Uterus (tissue), 4 donors: ENCODE measurements around the gene ITPR3. TPM values are rescaled to one million over a fixed set of nuclear protein-coding genes. Genes with fewer than 3 reads are reported as not detected.

Experiments
- DNase-seq, 2 donors: peaks; one replicate each; pipeline ENCODE4 v3.0.0-alpha.2; 2019 to 2020
- H3K27ac ChIP-seq, 2 donors: fragments of 200-600 bp; sonication (generic); 1 replicate in 1 of 2; 2 replicates in 1 of 2; pipeline ENCODE4 v1.5.1; 2016 to 2018
- H3K27me3 ChIP-seq, 2 donors: fragments of 200-600 bp; sonication (generic); one replicate each; pipeline ENCODE4 v1.5.1; 2018 to 2019; ENCODE audit warnings: control low read depth in 1 of 2
- H3K36me3 ChIP-seq, 2 donors: fragments of 200-600 bp; sonication (generic); one replicate each; pipeline ENCODE4 v1.5.1; 2019; ENCODE audit warnings: control low read depth in 1 of 2
- H3K4me1 ChIP-seq, 2 donors: fragments of 200-600 bp; sonication (generic); one replicate each; pipeline ENCODE4 v1.5.1; 2018 to 2019; ENCODE audit warnings: control low read depth in 1 of 2
- H3K4me3 ChIP-seq, 2 donors: fragments of 200-600 bp; sonication (generic); 1 replicate in 1 of 2; 2 replicates in 1 of 2; pipeline ENCODE4 v1.5.1; 2018 to 2019; ENCODE audit warnings: mild to moderate bottlenecking in 1 of 2
- H3K9me3 ChIP-seq, 2 donors: fragments of 200-600 bp; sonication (generic); one replicate each; pipeline ENCODE4 v1.5.1; 2019; ENCODE audit warnings: control low read depth in 1 of 2
- POLR2A ChIP-seq, 2 donors: fragments of 450-650 bp; IDR thresholded peaks; one replicate each; pipeline ENCODE4 v1.6.1; 2016; ENCODE audit warnings: antibody characterized with exemption in 2 of 2, mild to moderate bottlenecking in 1 of 2, moderate library complexity in 1 of 2
- intact Hi-C: fragments of 100-400 bp; cut with DNase I; formaldehyde crosslinking; loops from one replicate; pipeline ENCODE4 v1.15.1; 2023; ENCODE audit warnings: low total_unique reads
- total RNA-seq, 4 donors: library from RNA; depleted of rRNA in 3 of 4; stranded (reverse); fragments of >200 nt in 3 of 4; gene quantifications; one replicate each; pipeline versions ENCODE4 v1.1.0 to v1.2.4, GENCODE V29; 2014 to 2023
- TF ChIP-seq, protein P1 (sequence below), 4 experiments: fragments of 200-600 bp in 2 of 4; fragments of 450-650 bp in 2 of 4; sonication (generic) in 2 of 4; IDR thresholded peaks; one replicate each; pipeline ENCODE4 v1.5.1; 2016 to 2019; ENCODE audit warnings: antibody characterized with exemption in 4 of 4, mild to moderate bottlenecking in 2 of 4, moderate library complexity in 1 of 4
- donor health status: DM: yes; HTN: yes; CAD: no.

ITPR3 gene
- total RNA-seq, 4 donors from 2014 or later = 11.2 to 27.6 (median 16.1) TPM

DNA sequence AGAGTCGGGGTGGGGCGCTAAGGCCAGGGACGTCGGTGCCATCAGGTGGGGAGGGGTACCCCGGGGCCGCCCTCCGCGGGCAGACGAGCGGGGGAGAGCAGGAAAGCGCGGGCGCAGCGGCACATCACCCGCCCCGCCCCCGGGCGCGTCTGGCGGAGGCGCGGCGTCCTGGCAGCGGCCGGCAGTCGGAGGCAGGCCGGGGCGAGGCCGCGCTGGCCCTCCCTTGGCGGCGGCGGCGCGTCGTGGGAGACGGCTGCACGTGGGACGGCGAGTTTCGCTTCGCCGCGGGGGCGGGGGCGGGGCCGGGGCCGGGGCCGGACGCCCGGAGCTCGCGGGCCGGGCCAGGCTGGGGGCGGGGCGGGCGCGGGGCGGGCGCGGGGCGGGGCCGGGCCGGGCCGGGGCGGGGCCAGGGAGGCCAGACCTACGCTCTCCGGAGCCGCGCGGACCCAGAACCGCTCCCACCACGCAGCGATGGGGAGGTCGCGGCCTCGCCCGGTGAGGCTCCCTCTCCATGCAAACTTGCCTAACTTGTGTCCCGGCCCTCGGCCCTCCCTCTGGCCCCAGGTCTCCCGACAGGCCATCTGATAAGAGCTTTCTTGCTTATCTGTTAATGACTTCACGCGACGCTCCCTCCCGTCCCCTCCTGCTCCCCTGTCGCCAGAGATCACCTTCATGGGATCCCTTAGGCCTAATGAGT is 12.5 kb downstream of the ITPR3 start:
- intact Hi-C loops = loop anchor here (10.0 kb wide), 1 partner anchor 49 kb away; the partner anchor contains the start of gene BAK1
- peaks cover 5 to 7% of the 10 kb centered on the region in 2 donors for H3K4me1 ChIP-seq
- no peaks in the 10 kb centered on the region for H3K9me3 ChIP-seq
- TF ChIP-seq, protein P1, sequence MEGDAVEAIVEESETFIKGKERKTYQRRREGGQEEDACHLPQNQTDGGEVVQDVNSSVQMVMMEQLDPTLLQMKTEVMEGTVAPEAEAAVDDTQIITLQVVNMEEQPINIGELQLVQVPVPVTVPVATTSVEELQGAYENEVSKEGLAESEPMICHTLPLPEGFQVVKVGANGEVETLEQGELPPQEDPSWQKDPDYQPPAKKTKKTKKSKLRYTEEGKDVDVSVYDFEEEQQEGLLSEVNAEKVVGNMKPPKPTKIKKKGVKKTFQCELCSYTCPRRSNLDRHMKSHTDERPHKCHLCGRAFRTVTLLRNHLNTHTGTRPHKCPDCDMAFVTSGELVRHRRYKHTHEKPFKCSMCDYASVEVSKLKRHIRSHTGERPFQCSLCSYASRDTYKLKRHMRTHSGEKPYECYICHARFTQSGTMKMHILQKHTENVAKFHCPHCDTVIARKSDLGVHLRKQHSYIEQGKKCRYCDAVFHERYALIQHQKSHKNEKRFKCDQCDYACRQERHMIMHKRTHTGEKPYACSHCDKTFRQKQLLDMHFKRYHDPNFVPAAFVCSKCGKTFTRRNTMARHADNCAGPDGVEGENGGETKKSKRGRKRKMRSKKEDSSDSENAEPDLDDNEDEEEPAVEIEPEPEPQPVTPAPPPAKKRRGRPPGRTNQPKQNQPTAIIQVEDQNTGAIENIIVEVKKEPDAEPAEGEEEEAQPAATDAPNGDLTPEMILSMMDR (IDR thresholded peaks at IDR 0.05) = no peak
- TF ChIP-seq POLR2A (IDR thresholded peaks at IDR 0.05) = peak in 1 of 2 donors; percentile 26
- H3K27me3 ChIP-seq = no peaks in the 10 kb centered on the region
- H3K27ac ChIP-seq = peak overlapping the region; percentile 8 to 33
- peak; percentile 58 to 72 for DNase-seq
- H3K4me3 ChIP-seq = peak overlapping the region; percentile 24 to 40
- no peaks in the 10 kb centered on the region for H3K36me3 ChIP-seq

GRCh38 chr6:33634161-33634727 is 13.1 kb downstream of the ITPR3 start:
- H3K36me3 ChIP-seq = no peaks in the 10 kb centered on the region
- no peaks in the 10 kb centered on the region for H3K9me3 ChIP-seq
- H3K27ac ChIP-seq = peak overlapping the region in 1 of 2 donors; percentile 33
- H3K4me3 ChIP-seq = peak overlapping the region; percentile 24 to 38
- no peak for TF ChIP-seq POLR2A (IDR thresholded peaks at IDR 0.05)
- TF ChIP-seq, protein P1 (IDR thresholded peaks at IDR 0.05) = no peak
- DNase-seq = no peak
- no peaks in the 10 kb centered on the region for H3K27me3 ChIP-seq
- intact Hi-C loops = loop anchor here (10.0 kb wide), 1 partner anchor 49 kb away; the partner anchor contains the start of gene BAK1
- peaks cover 5 to 7% of the 10 kb centered on the region in 2 donors for H3K4me1 ChIP-seq

- no peak overlapping the region for H3K4me3 ChIP-seq
- no peaks in the 10 kb centered on the region for H3K27me3 ChIP-seq
- no peak for DNase-seq
- no peak overlapping the region for H3K27ac ChIP-seq
- H3K36me3 ChIP-seq = no peaks in the 10 kb centered on the region
- no peaks in the 10 kb centered on the region for H3K9me3 ChIP-seq
- H3K4me1 ChIP-seq = peaks cover 5 to 7% of the 10 kb centered on the region in 2 donors
- no peak for TF ChIP-seq POLR2A (IDR thresholded peaks at IDR 0.05)
- TF ChIP-seq, protein P1 (IDR thresholded peaks at IDR 0.05) = no peak
- intact Hi-C loops = loop anchor here (10.0 kb wide), 1 partner anchor 50 kb away; the partner anchor contains the start of gene BAK1
Observed at GRCh38 chr6:33634946-33635345, 13.8 kb downstream of the ITPR3 start.

DNA sequence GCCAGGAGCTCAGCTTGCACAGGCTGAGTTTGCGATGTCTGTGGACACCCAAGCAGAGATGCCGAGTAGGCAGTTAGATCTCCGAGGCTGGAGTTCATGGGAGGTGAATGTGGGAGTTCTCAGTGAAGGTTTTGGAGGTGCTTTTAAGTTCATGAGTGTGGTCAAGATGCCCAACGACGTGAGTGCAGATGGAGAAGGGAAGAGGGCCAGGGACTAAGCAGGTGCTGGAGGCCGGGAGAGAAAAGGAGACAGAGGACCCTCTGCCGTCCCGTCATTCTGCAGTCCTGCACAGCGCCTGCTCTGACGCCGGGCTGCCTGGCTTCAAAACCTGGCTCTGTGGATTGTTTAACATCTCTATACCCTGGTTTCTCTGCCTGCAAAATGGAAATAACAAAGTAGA is 15.5 kb downstream of the ITPR3 start:
- DNase-seq = no peak
- Histone ChIP-seq H3K27ac (no peak overlapping the region), H3K27me3 (no peaks in the 10 kb centered on the region), H3K36me3 (no peaks in the 10 kb centered on the region), H3K4me3 (no peak overlapping the region), H3K4me1 (peaks cover 5 to 7% of the 10 kb centered on the region in 2 donors), H3K9me3 (no peaks in the 10 kb centered on the region)
- no peak for TF ChIP-seq POLR2A (IDR thresholded peaks at IDR 0.05)
- TF ChIP-seq, protein P1 (IDR thresholded peaks at IDR 0.05) = no peak
- intact Hi-C loops = loop anchor here (10.0 kb wide), 1 partner anchor 52 kb away; the partner anchor contains the start of gene BAK1

- no peak overlapping the region for H3K4me3 ChIP-seq
Observed at GRCh38 chr6:33638556-33638955, 17.4 kb downstream of the ITPR3 start.

More at GRCh38 chr6:33638556-33638955, 17.4 kb downstream of the ITPR3 start:
- H3K4me1 ChIP-seq = no peaks in the 10 kb centered on the region
- H3K36me3 ChIP-seq = no peaks in the 10 kb centered on the region
- TF ChIP-seq POLR2A (IDR thresholded peaks at IDR 0.05) = no peak
- intact Hi-C loops = loop anchor here (10.0 kb wide), 1 partner anchor 54 kb away; the partner anchor contains the start of gene BAK1
- no peaks in the 10 kb centered on the region for H3K27me3 ChIP-seq
- no peak for DNase-seq
- H3K27ac ChIP-seq = no peak overlapping the region
- no peaks in the 10 kb centered on the region for H3K9me3 ChIP-seq
